ENCODE results near the gene DLG1.
A peak's percentile ranks its signal among the peaks of the same experiment; 100 is the strongest.

DLG1 gene

DNA sequence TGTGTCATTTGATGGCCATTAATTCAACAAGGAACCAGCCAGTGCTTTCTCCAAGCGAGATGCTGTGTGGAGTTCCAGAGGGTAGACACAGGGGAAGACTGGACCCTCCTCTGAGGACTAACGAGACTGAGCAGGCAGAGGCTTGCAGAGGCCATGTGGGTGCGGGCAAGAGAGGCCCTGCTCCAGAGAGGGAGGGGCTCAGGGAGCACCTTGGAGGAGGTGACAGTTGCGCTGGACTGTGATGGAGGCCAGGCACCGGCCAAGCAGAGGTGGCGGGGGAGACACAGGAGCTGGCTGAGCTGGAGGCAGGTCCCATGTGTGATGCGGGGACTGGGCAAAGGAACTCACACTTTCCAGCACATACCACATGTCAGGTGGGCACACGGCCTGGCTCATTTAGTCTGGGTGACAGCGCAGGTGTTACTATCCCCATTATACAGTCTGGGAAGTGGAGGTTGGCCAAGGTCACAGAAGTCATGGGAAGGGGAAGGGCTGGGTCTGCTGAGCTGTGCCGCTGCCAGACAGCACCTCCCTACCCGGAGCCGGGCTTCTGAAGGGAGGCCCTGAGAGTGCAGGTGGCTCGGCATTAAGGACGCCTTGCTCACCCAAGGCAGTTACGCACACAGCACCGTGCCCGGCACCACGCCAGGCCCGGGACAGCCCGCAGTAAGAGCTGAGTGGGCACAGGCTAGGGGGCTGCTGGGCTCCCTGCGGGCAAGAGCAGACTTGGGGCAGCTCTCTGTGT, 272.5 kb downstream of the DLG1 start:
- Histone ChIP-seq H3K27me3 (replicated peaks; ENCODE audit: insufficient read depth, low read length) (no peaks in the 10 kb centered on the region), H3K79me2 (ENCODE audit: low read length) (no peaks in the 10 kb centered on the region), H3F3A (ENCODE audit: insufficient read depth, low read length) (peaks cover 3% of the 10 kb centered on the region; the same call in 1 of the 2 replicates), H3K9me2 (replicated peaks; ENCODE audit: insufficient read depth, low read length) (no peaks in the 10 kb centered on the region), H3K4me1 (ENCODE audit: low read length) (peaks cover 11% of the 10 kb centered on the region; the same call in 1 of the 2 replicates), H3K4me3 (ENCODE audit: low read length) (no peak overlapping the region), H3K9ac (ENCODE audit: low read length) (no peak overlapping the region), H3K4me2 (ENCODE audit: low read depth, low read length) (no peak overlapping the region), H3K27ac (ENCODE audit: low read length) (no peak overlapping the region), H4K20me1 (ENCODE audit: insufficient read depth, low read length) (no peaks in the 10 kb centered on the region), H3K9me3 (replicated peaks; ENCODE audit: insufficient read depth, low read length) (no peaks in the 10 kb centered on the region), H3K36me3 (replicated peaks; ENCODE audit: insufficient read depth, low read length) (no peaks in the 10 kb centered on the region), H2AFZ (ENCODE audit: low read length) (no peak overlapping the region)
- no peak for DNase-seq
- no peak for TF ChIP-seq EZH2phosphoT487 (IDR thresholded peaks at IDR 0.05; ENCODE audit: low read length)

DNA sequence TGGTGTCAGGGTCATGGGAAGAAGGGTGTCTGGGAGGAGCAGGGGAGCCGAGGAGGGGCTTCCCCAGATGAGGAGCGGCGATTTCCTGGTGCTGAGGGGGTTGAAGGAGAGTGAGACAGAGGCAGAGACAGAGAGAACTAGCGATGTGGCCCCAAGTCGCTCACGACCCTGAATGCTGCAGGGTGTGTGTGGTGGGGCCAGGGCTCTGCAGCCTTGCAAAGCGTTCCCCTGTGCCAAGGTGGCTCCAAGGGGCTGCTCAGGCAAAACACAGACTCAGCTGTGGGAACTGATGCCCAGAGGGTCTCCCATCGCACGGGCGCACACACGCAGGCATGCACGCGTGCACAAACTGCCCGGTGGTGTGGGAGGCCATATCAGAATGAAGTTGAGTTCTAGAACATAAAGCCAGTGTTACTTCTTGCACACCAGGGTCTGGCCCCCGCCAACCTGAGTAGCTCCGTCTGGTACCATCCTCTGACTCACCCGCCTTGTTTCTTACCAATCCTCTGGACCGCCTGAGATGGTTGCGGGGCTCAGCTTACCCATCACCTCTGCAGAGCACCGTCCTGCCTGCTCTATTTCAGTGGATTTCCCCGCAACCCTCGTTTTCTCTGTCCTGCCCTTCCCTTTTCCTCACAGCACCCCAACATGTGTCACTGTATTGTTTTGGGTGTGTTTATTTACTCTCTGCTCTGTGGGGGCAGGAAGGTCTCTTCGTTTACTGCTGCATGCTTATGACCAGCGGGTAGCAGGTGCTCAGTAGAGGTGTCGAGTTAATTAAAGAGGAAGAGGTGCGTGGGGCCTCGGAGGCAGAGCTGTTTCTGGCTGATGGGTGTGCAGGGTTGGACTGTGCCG, 273.3 kb downstream of the DLG1 start:
- Histone ChIP-seq H3K79me2 (ENCODE audit: low read length) (no peaks in the 10 kb centered on the region), H3K4me3 (ENCODE audit: low read length) (no peak overlapping the region), H3K9ac (ENCODE audit: low read length) (no peak overlapping the region), H3K27me3 (replicated peaks; ENCODE audit: insufficient read depth, low read length) (no peaks in the 10 kb centered on the region), H3K9me2 (replicated peaks; ENCODE audit: insufficient read depth, low read length) (no peaks in the 10 kb centered on the region), H2AFZ (ENCODE audit: low read length) (no peak overlapping the region), H3K27ac (ENCODE audit: low read length) (no peak overlapping the region), H3K4me2 (ENCODE audit: low read depth, low read length) (no peak overlapping the region), H3K4me1 (ENCODE audit: low read length) (peaks cover 11% of the 10 kb centered on the region; the same call in 1 of the 2 replicates), H4K20me1 (ENCODE audit: insufficient read depth, low read length) (no peaks in the 10 kb centered on the region), H3F3A (ENCODE audit: insufficient read depth, low read length) (no peaks in the 10 kb centered on the region), H3K9me3 (replicated peaks; ENCODE audit: insufficient read depth, low read length) (no peaks in the 10 kb centered on the region), H3K36me3 (replicated peaks; ENCODE audit: insufficient read depth, low read length) (no peaks in the 10 kb centered on the region)
- TF ChIP-seq, protein P1, sequence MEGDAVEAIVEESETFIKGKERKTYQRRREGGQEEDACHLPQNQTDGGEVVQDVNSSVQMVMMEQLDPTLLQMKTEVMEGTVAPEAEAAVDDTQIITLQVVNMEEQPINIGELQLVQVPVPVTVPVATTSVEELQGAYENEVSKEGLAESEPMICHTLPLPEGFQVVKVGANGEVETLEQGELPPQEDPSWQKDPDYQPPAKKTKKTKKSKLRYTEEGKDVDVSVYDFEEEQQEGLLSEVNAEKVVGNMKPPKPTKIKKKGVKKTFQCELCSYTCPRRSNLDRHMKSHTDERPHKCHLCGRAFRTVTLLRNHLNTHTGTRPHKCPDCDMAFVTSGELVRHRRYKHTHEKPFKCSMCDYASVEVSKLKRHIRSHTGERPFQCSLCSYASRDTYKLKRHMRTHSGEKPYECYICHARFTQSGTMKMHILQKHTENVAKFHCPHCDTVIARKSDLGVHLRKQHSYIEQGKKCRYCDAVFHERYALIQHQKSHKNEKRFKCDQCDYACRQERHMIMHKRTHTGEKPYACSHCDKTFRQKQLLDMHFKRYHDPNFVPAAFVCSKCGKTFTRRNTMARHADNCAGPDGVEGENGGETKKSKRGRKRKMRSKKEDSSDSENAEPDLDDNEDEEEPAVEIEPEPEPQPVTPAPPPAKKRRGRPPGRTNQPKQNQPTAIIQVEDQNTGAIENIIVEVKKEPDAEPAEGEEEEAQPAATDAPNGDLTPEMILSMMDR (IDR thresholded peaks at IDR 0.05; ENCODE audit: low read length): no peak
- TF ChIP-seq EZH2 (optimal IDR thresholded peaks at IDR 0.05; ENCODE audit: low read depth, low read length) (no peak), EZH2phosphoT487 (IDR thresholded peaks at IDR 0.05; ENCODE audit: low read length) (no peak)
- no peak for DNase-seq

DNA sequence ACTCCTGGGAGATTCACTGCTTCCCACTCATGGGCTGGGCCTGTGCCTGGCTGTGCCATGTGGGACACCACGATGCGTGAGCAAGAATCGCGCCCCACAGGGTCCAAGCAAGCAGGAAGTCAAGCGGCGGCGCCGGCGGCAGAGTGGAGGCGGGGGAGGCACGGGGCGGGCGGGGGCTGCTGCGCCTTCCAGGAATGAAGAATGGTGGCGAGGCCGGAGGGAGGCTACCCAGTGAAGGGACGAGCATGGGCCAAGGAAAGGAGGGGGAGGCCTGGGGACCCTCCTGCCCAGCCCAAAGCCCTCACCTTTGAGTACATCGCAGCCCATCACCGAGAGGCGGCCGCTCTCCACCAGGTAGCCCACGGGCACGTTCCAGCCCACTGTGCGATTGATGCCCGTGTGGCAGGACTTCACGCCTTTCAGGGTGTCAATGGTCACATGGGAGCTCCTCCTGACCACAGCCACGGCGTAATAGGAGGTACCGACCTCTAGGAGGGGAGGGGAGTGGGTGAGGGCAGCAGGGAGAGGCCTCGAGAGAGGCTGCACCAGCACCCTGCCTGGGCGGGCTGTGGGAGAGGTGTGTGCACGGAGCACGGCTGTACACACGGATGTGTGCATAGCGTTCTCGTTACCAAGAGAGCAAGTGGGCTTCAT, 274.3 kb downstream of the DLG1 start:
- Histone ChIP-seq H3K4me1 (ENCODE audit: low read length) (peaks cover 11% of the 10 kb centered on the region; the same call in 1 of the 2 replicates), H3K9me2 (replicated peaks; ENCODE audit: insufficient read depth, low read length) (no peaks in the 10 kb centered on the region), H3K4me3 (ENCODE audit: low read length) (no peak overlapping the region), H3K27me3 (replicated peaks; ENCODE audit: insufficient read depth, low read length) (no peaks in the 10 kb centered on the region), H4K20me1 (ENCODE audit: insufficient read depth, low read length) (no peaks in the 10 kb centered on the region), H3K36me3 (replicated peaks; ENCODE audit: insufficient read depth, low read length) (no peaks in the 10 kb centered on the region), H3K9ac (ENCODE audit: low read length) (no peak overlapping the region), H3K79me2 (ENCODE audit: low read length) (no peaks in the 10 kb centered on the region), H3K4me2 (ENCODE audit: low read depth, low read length) (peak overlapping the region; percentile 47; the same call in 1 of the 2 replicates), H3F3A (ENCODE audit: insufficient read depth, low read length) (no peaks in the 10 kb centered on the region), H3K27ac (ENCODE audit: low read length) (no peak overlapping the region), H3K9me3 (replicated peaks; ENCODE audit: insufficient read depth, low read length) (no peaks in the 10 kb centered on the region), H2AFZ (ENCODE audit: low read length) (no peak overlapping the region)
- no peak for DNase-seq
- TF ChIP-seq, protein P1 (IDR thresholded peaks at IDR 0.05; ENCODE audit: low read length): no peak
- TF ChIP-seq EZH2 (optimal IDR thresholded peaks at IDR 0.05; ENCODE audit: low read depth, low read length): no peak
- TF ChIP-seq EZH2phosphoT487 (IDR thresholded peaks at IDR 0.05; ENCODE audit: low read length): no peak

Data from MM.1S (cell line).